ENCODE data around the gene ABCB11.

Gene ABCB11

DNA sequence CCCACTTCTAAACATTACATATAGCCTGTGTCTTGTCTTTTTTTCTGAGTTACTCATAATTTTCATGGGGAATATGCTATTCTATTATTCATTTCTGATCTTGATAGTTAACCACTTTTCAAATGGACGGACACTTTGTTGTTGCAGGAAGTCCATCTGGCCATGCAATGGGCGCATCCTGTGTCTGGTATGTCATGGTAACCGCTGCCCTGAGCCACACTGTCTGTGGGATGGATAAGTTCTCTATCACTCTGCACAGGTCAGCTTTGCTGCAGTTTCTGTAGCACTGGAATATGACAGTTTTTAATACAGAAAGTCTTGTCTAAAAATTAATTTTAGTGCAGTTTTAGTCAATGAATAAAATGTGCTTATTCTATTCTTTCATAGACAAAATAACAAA is 126.8 kb downstream of the ABCB11 start:
- no peak overlapping the region for H3K4me3 ChIP-seq (replicated peaks in 1 of 2; ENCODE audit: low read depth in 2 of 2, low read length in 2 of 2)
- no peak for DNase-seq (ENCODE audit: low read depth in 2 of 2)
- TF ChIP-seq, protein P1, sequence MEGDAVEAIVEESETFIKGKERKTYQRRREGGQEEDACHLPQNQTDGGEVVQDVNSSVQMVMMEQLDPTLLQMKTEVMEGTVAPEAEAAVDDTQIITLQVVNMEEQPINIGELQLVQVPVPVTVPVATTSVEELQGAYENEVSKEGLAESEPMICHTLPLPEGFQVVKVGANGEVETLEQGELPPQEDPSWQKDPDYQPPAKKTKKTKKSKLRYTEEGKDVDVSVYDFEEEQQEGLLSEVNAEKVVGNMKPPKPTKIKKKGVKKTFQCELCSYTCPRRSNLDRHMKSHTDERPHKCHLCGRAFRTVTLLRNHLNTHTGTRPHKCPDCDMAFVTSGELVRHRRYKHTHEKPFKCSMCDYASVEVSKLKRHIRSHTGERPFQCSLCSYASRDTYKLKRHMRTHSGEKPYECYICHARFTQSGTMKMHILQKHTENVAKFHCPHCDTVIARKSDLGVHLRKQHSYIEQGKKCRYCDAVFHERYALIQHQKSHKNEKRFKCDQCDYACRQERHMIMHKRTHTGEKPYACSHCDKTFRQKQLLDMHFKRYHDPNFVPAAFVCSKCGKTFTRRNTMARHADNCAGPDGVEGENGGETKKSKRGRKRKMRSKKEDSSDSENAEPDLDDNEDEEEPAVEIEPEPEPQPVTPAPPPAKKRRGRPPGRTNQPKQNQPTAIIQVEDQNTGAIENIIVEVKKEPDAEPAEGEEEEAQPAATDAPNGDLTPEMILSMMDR (IDR thresholded peaks at IDR 0.05; ENCODE audit: low read depth, low read length), result no peak

DNA sequence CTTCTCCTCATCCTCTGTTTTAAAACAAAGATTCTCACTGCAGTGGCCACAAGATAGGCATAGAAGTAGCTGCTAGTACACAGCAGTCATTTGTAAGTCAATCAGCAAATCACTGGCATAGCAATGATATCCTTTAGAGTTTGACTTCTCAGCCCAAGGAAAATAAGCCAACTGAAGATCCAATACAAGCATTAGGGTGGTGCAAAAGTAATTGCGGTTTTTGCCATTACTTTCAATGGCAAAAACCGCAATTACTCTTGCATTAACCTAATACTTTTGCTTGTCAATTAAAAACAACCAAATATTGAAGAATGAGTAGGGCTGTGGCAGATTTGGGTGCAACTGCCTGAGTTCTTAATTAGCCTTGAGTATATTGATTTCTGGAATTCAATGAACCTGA is 127.2 kb downstream of the ABCB11 start:
- no peak overlapping the region for H3K4me3 ChIP-seq (replicated peaks in 1 of 2; ENCODE audit: low read depth in 2 of 2, low read length in 2 of 2)
- TF ChIP-seq, protein P1 (IDR thresholded peaks at IDR 0.05; ENCODE audit: low read depth, low read length), result no peak
- DNase-seq (ENCODE audit: low read depth in 2 of 2), result no peak

GRCh38 chr2:168901003-168901402 is 130.1 kb downstream of the ABCB11 start, which contains the start of gene G6PC2:
Gene G6PC2, plus strand, starts transcription at chr2:168901291. Its CDS starts 41 bp downstream, at chr2:168901332.
- TF ChIP-seq, protein P1 (IDR thresholded peaks at IDR 0.05; ENCODE audit: low read depth, low read length), result no peak
- H3K4me3 ChIP-seq (replicated peaks in 1 of 2; ENCODE audit: low read depth in 2 of 2, low read length in 2 of 2), result no peak within 1 kb of the TSS
- DNase-seq (ENCODE audit: low read depth in 2 of 2), result no peak

DNA sequence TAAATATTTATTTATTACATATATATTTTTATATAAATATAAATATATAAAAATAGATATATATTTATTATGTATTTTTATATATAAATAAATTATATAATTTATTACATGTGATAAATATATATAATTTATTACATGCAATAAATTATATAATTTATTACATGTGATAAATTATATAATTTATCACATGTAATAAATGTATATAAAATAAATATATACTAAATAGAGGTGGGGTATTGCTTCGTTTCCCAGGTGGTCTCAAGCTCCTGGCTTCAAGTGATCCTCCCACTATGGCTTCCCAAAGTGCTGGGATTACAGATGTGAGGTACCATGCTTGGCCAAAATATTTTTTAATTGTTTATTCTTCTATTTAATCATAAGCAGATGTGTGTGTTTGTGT is 133.7 kb downstream of the ABCB11 start:
- DNase-seq (ENCODE audit: low read depth in 2 of 2), result no peak
- TF ChIP-seq, protein P1 (IDR thresholded peaks at IDR 0.05; ENCODE audit: low read depth, low read length), result no peak
- H3K4me3 ChIP-seq (replicated peaks in 1 of 2; ENCODE audit: low read depth in 2 of 2, low read length in 2 of 2), result no peak overlapping the region

DNA sequence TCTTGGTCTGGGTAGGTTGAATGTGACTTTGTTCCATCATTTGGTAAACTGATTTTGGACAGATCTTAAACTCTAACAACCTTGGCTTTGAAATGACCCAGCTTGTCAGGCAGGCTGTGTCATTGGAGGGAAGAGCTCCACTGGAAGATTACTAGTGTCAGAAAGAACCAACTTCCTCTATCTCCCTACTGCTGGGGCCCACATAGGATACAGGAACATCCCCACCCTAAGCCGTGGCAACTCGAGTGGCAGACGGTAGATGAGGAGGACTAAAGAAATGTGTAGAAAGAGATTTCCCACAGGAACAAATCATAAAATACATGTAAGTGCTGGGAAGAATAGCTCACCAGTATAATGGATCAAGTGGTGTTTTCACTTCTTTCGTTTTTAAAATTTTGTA is 134.3 kb downstream of the ABCB11 start:
- DNase-seq (ENCODE audit: low read depth in 2 of 2), result no peak
- TF ChIP-seq, protein P1 (IDR thresholded peaks at IDR 0.05; ENCODE audit: low read depth, low read length), result no peak
- no peak overlapping the region for H3K4me3 ChIP-seq (replicated peaks in 1 of 2; ENCODE audit: low read depth in 2 of 2, low read length in 2 of 2)

DNA sequence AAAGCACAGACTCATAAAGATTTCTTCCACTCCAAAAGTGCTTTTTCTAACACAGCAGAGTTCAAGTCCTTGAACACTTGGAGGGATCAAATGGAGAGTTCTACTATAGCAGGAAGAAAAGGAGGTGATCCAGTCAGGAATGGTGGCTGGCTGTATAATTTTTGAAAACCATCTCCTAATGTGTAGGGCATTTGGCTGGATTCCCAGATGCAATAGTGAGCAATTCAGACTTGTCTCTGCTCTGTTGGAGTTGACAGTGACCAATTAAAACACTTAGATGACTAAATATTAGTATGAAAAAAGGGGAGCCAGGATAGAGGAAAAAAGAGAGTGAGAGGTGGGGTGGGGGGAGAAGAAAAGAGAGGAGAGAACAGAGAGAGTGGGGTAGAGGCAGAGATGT is 135.4 kb downstream of the ABCB11 start:
- DNase-seq (ENCODE audit: low read depth in 2 of 2), result peak; percentile 8 to 12
- no peak overlapping the region for H3K4me3 ChIP-seq (replicated peaks in 1 of 2; ENCODE audit: low read depth in 2 of 2, low read length in 2 of 2)
- TF ChIP-seq, protein P1 (IDR thresholded peaks at IDR 0.05; ENCODE audit: low read depth, low read length), result no peak

GRCh38 chr2:168894720-168895119 is 136.4 kb downstream of the ABCB11 start:
- DNase-seq (ENCODE audit: low read depth in 2 of 2), result no peak
- TF ChIP-seq, protein P1 (IDR thresholded peaks at IDR 0.05; ENCODE audit: low read depth, low read length), result no peak
- no peak overlapping the region for H3K4me3 ChIP-seq (replicated peaks in 1 of 2; ENCODE audit: low read depth in 2 of 2, low read length in 2 of 2)
